Epithelial cell of proximal tubule (primary cell): Measurements from ENCODE around the gene SCP2. TPM values are rescaled to one million over a fixed set of nuclear protein-coding genes. Genes with fewer than 3 reads are reported as not detected.

Experiments
- DNase-seq: peaks from one replicate; pipeline ENCODE4 v3.0.0-alpha.2; 2011; ENCODE audit warnings: low read depth
- H3K4me3 ChIP-seq: 2 replicates; pipeline ENCODE4 v1.5.1; 2011; ENCODE audit warnings: low read depth, mild to moderate bottlenecking, low read length
- total RNA-seq: library from RNA; depleted of rRNA; stranded (reverse); fragments of >200 nt; gene quantifications from 2 replicates; pipeline ENCODE4 v1.2.3, GENCODE V29; 2015
- TF ChIP-seq, protein P1 (sequence below): conservative IDR thresholded peaks from 2 replicates; pipeline ENCODE4 v1.5.1; 2012; ENCODE audit warnings: low read depth, mild to moderate bottlenecking, low read length

The SCP2 gene
- total RNA-seq, 1 donor from 2014 or later = 110 TPM

DNA sequence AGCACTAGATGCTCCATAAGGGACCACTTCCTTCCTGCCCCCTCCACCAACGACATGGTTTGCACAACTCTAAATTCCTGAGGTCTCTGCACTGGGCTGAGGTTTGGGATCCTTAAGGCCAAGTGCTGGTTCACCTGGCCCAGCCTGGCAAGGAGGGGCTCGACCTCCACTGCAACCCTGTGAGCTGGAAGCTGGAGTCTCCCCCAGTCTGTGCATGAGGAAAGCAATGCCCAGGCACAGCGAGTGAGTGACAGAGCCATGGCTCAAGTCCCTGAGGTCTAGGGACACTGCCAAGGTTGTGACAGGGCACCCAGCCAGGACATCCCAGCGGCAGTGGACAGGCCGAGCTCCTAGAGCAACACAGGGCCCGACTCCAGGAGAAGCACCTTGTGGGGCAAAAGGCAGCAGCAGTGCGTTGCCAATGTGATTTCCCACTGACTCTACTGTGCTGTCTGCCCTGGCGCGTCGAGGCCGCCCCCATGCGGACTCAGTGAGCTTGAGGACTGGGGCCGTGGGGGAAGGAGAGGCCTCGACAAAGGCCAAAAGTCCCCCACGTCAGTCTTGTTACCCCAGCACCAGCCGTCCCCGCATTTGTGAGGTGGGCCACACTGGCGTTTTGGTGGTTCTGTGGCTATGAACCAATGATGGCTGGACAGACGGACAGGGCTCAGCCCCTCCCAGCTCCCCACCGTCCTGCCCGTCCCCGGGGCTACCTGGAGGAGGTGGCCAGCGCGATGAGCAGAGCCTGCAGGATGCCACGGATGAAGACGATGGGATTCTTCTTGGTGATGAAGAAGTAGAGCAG is 165.0 kb downstream of the SCP2 start:
- no peak for DNase-seq
- no peak overlapping the region for H3K4me3 ChIP-seq
- TF ChIP-seq, protein P1, sequence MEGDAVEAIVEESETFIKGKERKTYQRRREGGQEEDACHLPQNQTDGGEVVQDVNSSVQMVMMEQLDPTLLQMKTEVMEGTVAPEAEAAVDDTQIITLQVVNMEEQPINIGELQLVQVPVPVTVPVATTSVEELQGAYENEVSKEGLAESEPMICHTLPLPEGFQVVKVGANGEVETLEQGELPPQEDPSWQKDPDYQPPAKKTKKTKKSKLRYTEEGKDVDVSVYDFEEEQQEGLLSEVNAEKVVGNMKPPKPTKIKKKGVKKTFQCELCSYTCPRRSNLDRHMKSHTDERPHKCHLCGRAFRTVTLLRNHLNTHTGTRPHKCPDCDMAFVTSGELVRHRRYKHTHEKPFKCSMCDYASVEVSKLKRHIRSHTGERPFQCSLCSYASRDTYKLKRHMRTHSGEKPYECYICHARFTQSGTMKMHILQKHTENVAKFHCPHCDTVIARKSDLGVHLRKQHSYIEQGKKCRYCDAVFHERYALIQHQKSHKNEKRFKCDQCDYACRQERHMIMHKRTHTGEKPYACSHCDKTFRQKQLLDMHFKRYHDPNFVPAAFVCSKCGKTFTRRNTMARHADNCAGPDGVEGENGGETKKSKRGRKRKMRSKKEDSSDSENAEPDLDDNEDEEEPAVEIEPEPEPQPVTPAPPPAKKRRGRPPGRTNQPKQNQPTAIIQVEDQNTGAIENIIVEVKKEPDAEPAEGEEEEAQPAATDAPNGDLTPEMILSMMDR = no peak

DNA sequence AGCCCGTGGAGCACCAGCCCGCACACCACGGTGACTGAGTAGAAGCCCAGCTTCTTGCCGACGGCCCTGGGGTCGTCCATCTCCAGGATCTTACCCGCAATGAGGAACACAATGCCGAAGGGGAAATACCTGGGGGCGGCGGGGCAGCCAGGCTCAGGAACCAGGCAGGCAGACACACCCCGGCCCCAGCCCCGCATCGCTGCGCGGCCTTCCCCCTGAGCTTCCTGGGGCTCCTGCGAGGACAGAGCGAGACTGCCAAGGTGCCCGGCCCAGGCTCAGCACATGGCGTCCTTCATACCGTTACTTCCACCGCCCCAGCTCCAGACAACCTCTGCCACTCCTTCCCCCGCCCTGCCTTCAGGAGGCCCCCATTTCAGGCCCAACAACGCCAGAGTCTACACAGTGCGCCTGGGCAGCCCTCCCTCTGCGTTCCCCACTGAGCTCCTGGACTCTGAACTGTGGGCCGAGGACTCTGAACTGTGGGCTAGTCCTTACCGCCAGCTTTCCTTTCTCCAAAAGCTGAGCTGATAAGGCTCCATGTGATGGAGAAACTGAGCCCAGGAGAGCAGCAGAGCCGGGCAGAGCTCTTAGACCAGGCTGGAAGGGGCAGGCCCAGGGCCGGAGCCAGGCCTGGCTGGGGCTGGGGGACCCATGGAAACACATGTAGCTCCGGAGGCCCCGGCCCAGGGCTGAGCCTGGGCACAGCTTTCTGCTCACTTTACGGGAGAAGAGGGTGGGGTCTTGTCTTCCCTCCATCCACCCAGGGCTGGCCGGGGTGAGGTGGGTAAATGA is 165.8 kb downstream of the SCP2 start:
- TF ChIP-seq, protein P1 = no peak
- DNase-seq = no peak
- H3K4me3 ChIP-seq = no peak overlapping the region

DNA sequence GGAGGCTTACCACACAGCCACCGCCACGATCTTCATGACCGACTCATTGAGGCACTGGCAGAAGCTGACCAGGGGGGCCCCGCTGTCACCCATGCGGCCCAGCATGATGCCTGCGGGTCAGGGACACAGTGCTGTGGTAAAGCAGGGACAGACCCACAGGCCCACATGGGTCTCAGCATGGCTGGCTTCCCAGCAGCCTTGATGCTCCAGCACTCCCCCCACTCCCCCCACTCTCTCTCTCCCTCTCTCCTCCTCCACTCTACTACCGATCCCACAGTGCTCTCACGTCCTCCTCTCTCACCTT is 166.3 kb downstream of the SCP2 start:
- no peak for DNase-seq
- no peak overlapping the region for H3K4me3 ChIP-seq
- TF ChIP-seq, protein P1 = no peak

DNA sequence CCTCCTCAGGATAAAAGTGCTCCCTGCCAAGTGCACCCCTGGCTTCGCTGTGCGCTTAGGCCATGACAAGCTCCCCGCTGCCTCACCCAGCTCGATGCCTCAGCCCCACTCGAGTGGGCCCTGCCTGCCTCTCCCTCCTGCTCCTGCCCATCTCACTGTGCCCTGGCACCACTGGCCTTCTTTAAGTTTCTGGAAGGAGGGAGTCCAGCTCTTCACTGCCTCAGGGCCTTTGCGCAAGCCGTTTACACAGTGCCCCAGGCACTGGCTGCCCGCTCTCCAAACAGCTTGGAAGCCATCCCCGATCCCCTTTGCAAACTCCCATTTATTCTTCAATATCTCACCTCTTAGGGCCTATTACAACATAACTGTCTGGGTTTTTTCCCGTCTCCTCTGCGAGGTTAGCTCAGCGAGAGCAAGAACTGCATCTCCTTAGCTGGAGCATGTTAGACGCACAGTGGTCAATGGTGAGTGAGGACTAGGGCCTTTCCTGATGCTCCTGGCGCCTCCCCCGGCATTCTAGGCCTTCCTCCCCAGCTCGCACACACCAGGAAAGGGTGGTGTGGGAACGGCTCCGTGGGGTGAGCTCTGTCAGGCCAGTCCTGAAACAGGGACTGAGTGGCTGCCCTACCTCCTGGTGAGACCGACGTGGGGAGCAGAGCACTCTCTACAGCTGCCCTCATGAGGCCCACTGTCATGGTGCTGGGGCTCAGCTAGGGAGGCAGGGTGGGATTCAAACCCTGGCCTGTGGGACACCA is 166.9 kb downstream of the SCP2 start:
- TF ChIP-seq, protein P1 = no peak
- no peak overlapping the region for H3K4me3 ChIP-seq
- DNase-seq = no peak

DNA sequence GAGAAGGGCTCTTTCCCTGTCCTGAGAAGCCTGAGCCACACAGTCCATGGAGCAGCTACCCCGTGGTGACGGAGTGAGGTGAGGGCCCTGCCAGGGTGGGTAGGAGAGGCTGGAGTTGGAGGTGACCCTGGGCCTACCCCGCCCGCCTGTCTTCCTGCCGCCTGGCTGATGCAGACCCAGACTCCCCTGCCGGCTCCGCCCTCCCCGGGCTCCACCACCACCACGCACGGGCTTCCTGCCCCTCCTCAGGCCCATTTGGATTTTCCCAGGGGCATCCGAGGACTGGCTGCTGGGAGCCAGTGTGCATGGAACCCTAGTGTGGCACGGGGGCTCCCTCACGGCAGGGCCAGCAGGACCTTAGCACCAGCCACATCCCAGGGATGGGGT is 167.4 kb downstream of the SCP2 start:
- no peak for DNase-seq
- TF ChIP-seq, protein P1 = no peak
- no peak overlapping the region for H3K4me3 ChIP-seq

Other genes starting within 250 kb of the SCP2 start
- gene COA7, start 228.9 kb upstream of the SCP2 start, total RNA-seq = 11.7 and 14.8 TPM in 2 replicates
- gene ZYG11B, start 200.8 kb upstream of the SCP2 start, total RNA-seq = 17.9 and 21.8 TPM in 2 replicates
- 0.86 and 3.3 TPM in 2 replicates for gene ZYG11A, start 84.5 kb upstream of the SCP2 start, total RNA-seq
- 23.2 and 47.7 TPM in 2 replicates for gene ECHDC2, start 5.5 kb upstream of the SCP2 start, total RNA-seq
- 0.06 TPM in 1 of 2 replicates, not detected in the other for gene PODN, start 134.9 kb downstream of the SCP2 start, total RNA-seq
- not detected in 2 replicates for gene SLC1A7, start 215.4 kb downstream of the SCP2 start, total RNA-seq